ENCODE data around the gene RNF40.

RNF40 gene

GRCh38 chr16:30761928-30762902, at the start of gene RNF40, which contains the start of gene CFAP119:
RNF40 (plus strand) TSS chr16:30762322; CDS start chr16:30762546, 224 bp downstream.
CFAP119 (minus strand) TSS chr16:30762062; CDS start chr16:30761748, 314 bp downstream.
- peak; percentile 93 for DNase-seq (ENCODE audit: low read depth, low spot score)

DNA sequence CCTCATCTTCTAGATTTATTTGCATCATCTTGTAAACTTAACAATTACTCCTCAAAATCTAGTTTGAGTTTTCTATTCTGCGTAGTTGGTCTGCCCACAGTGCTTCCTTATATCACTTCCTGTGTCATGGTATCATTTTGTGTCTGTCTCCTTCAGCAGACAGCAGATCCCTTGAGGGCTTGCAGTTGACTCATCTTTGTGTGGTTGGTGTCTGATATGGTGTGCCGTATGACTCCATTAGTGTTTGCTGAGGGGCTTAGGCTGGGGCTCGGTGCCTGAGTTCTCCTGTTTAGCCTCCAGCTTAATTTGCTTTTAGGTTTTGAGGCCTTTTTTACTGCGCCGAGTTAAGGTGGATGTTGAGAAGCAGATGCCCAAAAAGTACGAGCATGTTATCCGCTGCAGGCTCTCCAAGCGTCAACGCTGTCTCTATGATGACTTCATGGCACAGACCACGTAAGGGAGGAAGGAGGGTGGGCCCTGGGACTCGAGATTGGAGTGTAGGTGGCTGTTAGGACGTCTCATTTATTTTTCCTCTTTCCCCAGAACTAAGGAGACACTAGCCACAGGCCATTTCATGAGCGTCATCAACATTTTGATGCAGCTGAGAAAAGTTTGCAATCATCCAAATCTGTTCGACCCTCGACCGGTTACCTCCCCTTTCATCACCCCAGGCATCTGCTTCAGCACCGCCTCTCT, 46.2 kb upstream of the RNF40 start:
- no peak for DNase-seq (ENCODE audit: low read depth, low spot score)

GRCh38 chr16:30720086-30720485, 42.0 kb upstream of the RNF40 start:
- no peak for DNase-seq (ENCODE audit: low read depth, low spot score)

- no peak for DNase-seq (ENCODE audit: low read depth, low spot score)
Measured at GRCh38 chr16:30720694-30721093, 41.4 kb upstream of the RNF40 start.

DNA sequence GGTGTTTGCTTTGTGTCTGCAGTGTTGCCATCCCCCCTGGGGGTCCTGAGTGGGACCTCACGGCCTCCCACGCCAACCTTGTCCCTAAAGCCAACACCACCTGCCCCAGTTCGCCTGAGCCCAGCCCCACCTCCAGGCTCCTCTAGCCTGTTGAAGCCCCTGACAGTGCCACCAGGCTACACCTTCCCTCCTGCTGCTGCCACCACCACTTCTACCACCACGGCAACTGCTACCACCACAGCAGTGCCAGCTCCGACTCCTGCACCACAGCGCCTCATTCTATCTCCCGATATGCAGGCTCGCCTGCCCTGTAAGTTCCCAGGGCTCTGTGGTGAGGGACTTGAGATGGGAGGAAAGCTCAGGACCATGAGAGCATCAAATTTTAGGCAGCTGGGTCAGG, 41.0 kb upstream of the RNF40 start:
- DNase-seq (ENCODE audit: low read depth, low spot score): no peak

GRCh38 chr16:30721606-30722005, 40.5 kb upstream of the RNF40 start:
- DNase-seq (ENCODE audit: low read depth, low spot score): no peak

GRCh38 chr16:30722443-30722842, 39.7 kb upstream of the RNF40 start:
- no peak for DNase-seq (ENCODE audit: low read depth, low spot score)

GRCh38 chr16:30722916-30723315, 39.2 kb upstream of the RNF40 start:
- DNase-seq (ENCODE audit: low read depth, low spot score): no peak

GRCh38 chr16:30723725-30724355, 38.3 kb upstream of the RNF40 start:
- DNase-seq (ENCODE audit: low read depth, low spot score): no peak

DNA sequence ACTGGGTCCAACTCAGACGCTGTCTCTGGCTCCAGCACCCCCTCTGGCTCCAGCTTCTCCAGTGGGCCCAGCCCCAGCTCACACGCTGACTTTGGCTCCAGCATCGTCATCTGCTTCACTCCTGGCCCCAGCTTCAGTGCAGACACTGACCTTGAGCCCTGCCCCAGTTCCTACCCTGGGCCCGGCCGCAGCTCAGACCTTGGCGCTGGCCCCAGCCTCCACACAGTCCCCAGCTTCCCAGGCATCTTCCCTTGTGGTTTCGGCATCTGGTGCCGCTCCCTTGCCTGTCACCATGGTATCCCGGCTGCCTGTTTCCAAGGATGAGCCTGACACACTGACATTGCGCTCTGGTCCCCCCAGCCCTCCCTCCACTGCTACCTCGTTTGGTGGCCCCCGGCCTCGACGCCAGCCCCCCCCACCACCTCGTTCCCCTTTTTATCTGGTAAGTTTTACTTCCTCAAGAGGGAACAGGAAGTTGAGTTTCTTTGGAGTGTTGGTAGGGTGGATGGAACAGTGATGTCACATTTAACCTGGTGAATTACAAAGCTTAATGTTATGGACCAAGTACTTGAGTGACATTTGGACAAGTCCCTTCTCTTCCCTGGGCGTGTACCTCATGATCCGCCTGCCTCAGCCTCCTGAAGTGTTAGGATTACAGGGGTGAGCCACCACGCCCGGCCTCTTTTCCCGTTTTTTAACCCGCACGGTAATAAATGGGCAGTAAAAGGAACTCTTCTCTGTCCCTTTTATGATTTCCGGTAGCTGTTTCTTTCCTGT, 37.3 kb upstream of the RNF40 start:
- no peak for DNase-seq (ENCODE audit: low read depth, low spot score)

DNA sequence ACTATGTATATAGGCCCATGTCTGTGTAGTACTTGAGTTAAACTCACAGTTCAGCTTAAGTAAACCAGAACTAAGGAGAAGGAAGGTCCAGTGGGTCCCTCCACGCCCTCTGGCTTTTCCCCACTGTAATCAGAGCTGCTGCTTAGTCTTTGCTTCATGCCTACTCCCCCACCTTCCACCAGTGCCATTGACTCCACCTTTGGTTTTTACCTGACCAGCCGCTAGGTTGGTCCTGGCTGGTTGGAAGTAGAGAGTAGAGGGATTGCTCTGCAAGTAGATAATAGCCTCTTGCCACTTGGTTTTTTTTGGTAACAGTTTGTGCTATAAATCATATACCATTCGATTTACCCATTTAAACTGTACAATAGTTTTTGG, 36.7 kb upstream of the RNF40 start:
- DNase-seq (ENCODE audit: low read depth, low spot score): no peak

DNA sequence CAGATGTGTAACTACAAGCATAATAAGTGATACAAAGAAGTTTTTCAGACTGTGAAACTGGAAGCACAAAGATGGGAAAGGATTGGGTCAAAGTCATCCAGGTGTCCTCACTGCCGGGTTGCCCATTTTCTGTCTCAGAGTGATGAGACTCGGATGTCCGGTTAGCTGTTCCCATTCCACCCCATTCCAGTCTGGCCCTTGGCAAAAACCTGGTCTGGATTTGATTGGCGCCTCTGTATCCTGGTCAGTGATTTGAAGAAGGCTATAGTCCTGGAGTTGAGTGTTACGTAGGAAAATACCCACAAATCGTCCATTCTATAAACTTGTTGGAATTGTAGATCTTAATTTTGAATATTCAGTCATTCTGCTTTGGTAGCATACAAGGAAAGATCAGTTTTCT, 33.8 kb upstream of the RNF40 start:
- DNase-seq (ENCODE audit: low read depth, low spot score): no peak

DNA sequence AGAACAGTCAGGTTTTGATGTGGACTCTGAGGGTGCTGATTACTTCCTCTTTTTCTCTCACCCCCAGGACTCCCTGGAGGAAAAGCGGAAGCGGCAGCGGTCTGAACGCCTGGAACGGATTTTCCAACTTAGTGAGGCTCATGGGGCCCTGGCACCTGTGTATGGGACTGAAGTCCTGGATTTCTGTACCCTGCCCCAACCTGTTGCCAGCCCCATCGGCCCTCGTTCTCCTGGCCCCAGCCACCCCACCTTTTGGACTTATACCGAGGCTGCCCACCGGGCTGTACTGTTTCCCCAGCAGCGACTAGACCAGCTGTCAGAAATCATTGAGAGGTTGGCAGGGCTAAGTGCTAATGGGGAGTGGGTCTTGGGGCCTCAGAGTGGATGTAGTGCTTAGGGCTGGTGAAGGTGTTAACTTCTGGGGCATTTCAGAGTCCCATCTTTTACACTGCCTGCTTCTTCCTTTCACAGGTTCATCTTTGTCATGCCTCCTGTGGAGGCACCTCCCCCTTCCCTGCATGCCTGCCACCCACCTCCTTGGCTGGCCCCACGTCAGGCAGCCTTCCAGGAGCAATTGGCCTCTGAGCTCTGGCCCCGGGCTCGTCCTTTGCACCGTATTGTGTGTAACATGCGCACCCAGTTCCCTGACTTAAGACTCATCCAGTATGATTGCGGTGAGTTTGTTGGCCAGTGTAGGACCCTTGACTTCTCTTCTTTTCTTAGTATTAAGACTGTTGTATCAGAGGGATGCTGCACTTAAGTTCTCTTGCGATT, 33.0 kb upstream of the RNF40 start:
- no peak for DNase-seq (ENCODE audit: low read depth, low spot score)

DNA sequence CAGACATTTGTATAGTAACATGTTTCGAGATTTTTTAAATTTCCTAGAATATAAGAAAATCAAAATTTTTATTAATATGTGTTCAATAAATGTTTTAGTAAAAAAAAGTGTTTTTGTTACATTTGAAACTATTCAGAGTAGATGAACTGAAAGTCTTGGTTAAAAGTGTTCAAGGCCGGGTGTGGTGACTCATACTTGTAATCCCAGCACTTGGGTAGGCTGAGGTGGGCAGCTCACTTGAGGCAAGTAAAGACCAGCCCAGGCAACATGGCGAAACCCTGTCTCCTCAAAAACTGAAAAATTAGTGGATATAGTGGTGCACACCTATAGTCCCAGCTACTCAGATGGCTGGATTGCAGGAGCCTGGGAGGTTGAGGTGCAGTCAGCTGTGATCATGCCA, 30.7 kb upstream of the RNF40 start:
- no peak for DNase-seq (ENCODE audit: low read depth, low spot score)

- no peak for DNase-seq (ENCODE audit: low read depth, low spot score)
Measured at GRCh38 chr16:30736995-30737793, 24.9 kb upstream of the RNF40 start.

GRCh38 chr16:30737794-30738648, 24.1 kb upstream of the RNF40 start:
- DNase-seq (ENCODE audit: low read depth, low spot score): no peak

DNA sequence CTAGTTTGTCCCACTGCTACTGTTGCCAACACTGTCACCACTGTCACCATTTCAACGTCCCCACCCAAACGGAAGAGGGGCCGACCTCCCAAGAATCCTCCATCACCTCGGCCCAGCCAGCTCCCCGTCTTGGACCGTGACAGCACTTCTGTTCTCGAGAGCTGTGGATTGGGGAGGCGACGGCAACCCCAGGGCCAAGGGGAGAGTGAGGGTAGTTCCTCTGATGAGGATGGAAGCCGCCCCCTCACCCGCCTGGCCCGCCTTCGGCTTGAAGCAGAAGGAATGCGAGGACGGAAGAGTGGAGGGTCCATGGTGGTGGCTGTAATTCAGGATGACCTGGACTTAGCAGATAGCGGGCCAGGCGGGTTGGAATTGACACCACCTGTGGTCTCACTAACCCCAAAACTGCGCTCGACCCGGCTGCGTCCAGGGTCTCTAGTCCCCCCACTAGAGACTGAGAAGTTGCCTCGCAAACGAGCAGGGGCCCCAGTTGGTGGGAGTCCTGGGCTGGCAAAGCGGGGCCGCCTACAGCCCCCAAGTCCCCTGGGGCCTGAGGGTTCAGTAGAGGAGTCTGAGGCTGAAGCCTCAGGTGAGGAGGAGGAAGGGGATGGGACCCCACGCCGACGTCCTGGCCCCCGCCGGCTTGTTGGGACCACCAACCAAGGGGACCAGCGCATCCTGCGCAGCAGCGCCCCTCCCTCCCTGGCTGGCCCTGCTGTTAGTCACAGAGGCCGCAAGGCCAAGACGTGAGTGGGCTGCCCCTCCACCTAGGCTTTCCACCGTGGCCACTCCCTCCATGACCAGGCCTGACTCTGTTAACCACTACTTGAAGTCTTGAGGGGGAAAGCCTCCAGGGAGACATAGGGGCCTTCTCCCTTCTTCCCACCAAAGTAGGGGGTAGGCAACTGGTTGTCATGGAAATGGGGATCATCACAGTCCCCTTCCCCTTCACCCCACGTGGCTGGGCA, 22.9 kb upstream of the RNF40 start:
- no peak for DNase-seq (ENCODE audit: low read depth, low spot score)

All from brain pericyte (primary cell).